HG02678 (cell line): ENCODE measurements around the gene CPSF7.
"Not testable (repeated sequence)": the region's sequence is repeated elsewhere in the genome, so short reads cannot be mapped to it uniquely, and the experiment has no call there.

Experiments used
- ATAC-seq: cut with Tn5 transposase; IDR thresholded peaks from one replicate; pipeline ENCODE4 v1.9.1; 2021; ENCODE audit warnings: mild to moderate bottlenecking, moderate library complexity; ENCODE audit not compliant: unreplicated experiment

Gene CPSF7

DNA sequence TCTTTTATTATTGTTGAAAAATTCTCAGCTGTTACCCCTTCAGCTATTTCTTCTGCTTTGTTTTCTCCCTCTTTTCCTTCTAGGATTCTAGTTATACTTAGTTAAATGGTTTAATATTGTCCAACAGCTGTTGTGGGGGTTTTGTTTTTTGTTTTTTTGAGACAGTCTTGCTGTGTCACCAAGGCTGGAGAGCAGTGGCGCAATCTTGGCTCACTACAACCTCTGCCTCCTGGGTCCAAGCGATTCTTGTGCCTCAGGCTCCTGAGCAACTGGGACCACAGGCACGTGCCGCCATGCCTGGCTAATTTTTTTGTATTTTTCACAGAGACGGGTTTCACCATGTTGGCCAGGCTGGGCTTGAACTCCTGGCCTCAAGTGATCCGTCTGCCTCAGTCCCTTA lies 12.8 kb upstream of the CPSF7 start:
- ATAC-seq = no peak

GRCh38 chr11:61439615-61440014 lies 9.8 kb upstream of the CPSF7 start:
- no peak for ATAC-seq

DNA sequence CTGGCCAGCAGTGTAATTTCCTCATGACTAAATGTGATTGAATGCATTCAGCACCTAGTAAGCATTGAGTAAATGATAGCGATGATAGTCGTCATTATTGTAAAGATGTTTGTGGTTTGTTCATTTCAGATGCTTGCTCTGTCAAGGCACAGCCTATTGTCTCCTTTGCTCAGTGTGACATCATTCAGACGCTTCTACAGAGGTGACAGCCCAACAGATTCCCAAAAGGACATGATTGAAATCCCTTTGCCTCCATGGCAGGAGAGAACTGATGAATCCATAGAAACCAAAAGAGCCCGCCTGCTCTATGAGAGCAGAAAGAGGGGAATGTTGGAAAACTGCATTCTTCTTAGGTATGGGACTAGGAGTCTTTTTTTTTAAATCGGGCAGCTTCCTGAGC lies 7.7 kb upstream of the CPSF7 start:
- no peak for ATAC-seq

DNA sequence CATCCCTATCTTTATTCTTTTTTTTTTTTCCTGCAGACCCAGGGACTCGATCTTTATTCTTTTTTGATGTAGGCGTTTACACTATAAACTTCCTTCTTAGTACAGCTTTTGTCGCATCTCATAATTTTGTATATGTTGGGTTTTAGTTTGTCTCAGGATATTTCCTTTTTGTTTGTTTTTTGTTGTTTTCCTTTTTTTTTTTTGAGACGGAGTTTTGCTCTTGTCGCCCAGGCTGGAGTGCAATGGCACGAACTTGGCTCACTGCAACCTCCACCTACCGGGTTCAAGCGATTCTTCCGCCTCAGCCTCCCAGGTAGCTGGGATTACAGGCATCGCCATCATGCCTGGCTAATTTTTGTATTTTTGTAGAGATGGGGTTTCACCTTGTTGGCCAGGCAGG lies 1.1 kb upstream of the CPSF7 start:
- not testable (repeated sequence) for ATAC-seq

DNA sequence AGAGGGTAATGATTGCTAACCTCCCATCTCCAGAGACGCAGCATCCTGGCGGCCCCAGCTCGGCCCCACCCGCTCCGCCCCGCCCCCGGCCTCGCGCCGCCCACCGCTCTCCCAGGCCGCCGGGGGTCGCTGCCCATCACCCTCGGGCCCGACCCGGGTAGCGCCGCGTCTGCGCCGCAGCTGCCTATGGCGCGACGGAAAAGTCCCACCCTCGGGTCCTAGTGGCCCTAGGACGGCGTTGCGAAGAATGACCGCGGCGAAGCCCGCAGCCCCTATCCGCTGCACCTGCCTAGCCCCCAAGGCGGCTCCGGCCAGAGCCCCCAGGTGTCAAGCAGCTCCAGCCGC lies 457 bp downstream of the CPSF7 start:
- peak; percentile 56 for ATAC-seq

DNA sequence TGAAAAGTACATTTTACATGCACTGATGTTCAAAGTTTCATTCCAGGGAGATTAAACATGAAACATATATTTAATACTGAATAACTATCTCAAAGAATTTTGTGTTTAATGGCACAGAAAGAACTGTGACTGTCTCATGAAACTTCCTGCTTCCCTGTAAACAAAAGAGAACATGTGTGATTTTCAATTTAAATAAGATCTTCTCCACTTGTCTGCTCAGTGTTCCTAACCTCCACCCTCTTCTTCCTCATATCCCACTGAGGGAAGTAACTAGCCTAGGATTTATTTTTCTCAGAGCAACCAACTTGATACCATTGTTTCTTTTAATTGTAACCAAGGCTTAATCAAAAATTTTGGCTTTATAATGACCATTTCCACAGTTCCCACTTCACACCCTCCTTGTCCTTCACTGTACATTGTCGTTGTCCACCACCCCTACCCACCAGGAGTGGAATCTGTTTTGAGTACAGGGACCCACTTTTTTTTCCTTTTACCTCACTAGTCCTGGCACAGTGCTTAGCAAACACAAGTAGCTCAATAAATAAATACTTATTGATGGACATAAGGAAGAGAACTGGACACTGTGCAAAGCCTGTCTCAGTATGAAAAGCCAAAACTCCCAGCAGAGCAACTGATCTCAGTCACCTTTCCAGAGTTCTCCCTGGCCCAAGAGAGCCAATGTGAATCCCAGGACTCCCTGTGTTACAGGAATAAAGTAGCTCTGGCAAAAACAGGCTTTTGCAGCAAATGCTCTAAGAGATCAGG lies 4.2 kb downstream of the CPSF7 start:
- no peak for ATAC-seq

GRCh38 chr11:61422226-61422625 lies 7.5 kb downstream of the CPSF7 start:
- no peak for ATAC-seq

DNA sequence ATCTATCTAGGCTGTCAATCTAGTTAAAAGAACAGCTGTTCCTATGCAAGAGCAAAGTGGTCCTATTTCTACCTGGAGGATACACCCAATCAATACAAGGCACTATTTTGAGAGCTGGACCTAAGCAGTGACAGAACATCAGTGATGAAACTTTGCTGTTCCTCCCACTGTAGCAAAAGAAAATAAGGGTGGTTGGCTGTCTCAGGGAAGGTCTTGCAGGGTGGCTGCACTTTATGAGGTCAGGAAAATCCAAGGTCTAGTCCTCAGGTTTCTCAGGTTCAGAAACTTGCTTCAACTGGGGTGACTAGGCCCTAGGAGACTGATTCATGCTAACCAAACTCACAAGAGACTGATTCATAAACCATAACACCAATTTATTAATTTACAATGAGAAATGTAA lies 11.6 kb downstream of the CPSF7 start:
- ATAC-seq = no peak

DNA sequence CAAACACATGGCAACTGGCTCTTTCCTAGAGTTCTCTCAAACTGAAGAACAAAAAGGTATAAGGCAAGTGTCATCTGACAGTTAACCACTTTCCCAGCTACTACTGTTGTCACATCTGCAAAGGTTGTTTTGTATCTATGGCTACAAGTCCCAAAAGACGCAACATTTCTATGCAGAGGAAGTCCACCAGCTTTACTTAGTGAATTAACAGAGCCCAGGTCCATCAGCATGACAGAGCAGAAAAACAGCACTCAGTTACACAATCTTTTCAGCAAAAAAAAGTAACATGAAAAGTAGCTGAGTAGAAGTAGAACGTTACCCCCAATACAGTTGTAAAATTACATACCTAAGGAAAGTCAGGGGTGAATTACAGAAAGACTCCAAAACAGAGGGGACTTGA lies 12.1 kb downstream of the CPSF7 start:
- no peak for ATAC-seq

DNA sequence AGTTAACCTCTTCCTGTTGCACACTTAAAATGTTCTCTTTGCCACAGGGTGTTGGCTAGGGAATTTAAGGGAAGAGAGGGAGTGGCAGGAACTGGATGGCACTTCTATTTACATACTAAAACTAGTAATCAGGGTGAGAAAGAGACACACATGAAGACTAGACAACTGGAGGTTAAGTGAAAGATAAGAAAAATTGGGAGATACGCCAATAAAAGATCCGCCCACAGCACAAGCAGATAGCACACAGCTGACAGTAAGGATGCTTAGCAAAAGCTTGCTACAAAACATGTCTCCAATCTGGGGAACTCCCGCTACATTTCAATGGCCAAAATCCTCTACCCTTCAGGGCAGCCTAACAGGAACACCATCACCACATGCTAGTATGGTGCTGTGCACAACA lies 12.8 kb downstream of the CPSF7 start:
- ATAC-seq = no peak

- ATAC-seq = no peak
Observed at GRCh38 chr11:61415381-61415780, 14.4 kb downstream of the CPSF7 start.

GRCh38 chr11:61414547-61414946 lies 15.2 kb downstream of the CPSF7 start:
- ATAC-seq = no peak

- ATAC-seq = no peak
Observed at GRCh38 chr11:61413496-61413895, 16.3 kb downstream of the CPSF7 start.

- ATAC-seq = no peak
Observed at GRCh38 chr11:61411589-61411988, 18.2 kb downstream of the CPSF7 start.

GRCh38 chr11:61406991-61407728 lies 22.6 kb downstream of the CPSF7 start:
- no peak for ATAC-seq

- no peak for ATAC-seq
Observed at GRCh38 chr11:61406067-61406466, 23.7 kb downstream of the CPSF7 start.

DNA sequence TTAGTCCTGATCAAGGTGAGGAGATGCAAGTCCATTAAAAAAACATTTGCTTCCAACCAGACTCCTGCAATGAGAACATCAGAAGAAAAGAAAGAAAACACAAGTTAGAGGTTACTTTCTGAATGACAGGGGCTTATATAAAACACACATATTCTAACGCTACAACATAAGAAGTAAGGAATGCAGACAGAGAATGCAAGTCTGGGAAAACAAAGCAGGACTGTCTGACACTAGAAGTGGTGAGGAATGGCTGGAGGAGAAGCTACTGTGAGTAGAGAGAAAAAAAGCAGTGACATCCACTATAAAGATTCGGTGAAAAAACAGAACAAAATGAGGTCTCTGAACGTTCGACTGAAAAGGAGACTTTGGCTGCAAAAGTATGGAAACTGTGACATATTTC lies 25.1 kb downstream of the CPSF7 start:
- ATAC-seq = no peak

DNA sequence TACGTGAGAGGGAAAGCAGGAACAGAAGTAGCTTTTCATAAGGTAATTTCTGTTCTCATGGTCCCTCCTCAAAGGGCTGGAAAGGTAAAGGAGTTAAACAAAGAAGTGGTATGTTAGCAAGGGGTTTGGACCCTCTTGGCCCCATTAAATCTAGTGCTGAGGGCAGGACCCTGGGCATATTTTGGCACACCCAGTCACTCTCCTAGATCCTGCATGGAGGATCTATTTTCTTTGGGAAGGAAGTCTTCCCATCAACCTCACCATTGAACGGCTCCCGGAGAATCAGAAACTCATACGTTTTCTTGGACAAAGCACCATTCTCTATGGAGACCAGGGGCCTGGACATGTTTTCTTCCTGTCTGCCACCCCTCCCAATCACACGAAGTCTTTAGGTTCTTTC lies 25.7 kb downstream of the CPSF7 start:
- no peak for ATAC-seq

- no peak for ATAC-seq
Observed at GRCh38 chr11:61403658-61404057, 26.1 kb downstream of the CPSF7 start.

DNA sequence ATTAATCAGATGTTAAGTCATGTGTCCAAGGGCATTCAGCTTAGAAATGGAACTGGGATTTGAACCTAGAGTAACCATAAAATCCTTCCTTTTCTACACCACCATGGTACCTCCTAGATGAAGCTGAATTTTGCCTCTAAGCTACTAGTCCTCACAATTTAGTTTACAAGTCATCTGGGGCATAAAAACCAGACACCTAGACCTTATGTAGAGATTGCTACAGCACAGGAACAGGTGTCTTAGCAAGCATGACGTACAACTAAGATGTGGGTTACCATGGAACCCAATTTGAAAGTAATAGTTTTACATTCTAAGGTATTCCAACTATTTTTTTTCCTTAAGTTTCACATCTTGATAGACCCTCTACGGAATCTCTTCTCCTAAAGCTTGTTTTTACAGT lies 28.2 kb downstream of the CPSF7 start:
- no peak for ATAC-seq

DNA sequence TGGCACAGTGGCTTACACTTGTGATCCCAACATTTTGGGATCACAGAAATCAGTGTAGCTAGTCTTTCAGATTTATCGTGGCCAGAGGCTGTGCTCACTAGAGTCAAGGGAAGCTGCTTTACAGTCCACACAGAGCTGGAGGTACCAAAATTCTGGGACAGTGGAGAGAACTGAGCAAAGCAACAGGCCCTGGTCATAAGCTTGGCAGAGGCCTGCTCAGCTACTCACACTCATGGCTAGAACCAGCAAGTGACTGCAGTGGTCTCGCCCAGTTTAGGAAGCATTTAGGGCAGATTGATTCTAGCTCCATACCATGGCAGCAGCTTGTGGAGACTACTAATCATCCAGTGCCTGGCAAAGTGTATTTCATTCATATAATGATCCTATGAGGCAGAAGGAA lies 28.6 kb downstream of the CPSF7 start:
- ATAC-seq = no peak

DNA sequence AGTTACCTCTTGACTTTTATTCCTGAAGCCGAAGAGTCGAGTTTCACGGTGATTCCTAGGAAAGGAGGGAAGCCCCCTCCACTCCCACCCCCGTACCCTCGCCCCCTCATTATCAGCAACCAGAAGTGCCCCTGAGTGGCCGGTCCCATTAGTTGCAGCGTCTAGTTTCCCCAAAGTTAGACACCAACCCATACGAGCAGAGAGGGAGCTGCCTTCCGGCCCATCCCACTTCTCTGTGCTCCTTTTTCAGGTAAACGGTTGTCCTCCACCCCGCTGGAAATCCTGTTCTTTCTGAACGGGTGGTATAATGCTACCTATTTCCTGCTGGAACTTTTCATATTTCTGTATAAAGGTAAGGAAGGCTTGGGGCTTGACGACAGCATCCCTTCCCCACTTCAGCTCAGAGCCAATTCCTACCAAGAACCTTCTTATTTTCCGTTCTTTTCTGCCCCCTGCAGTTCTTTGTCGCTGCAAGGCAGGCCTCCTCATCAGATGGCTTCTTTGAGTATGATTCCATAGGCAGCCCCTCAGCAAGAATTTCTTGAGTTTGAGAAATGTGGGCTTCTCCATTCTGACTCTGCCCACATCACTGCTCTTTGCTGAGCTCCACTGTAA lies 36.7 kb downstream of the CPSF7 start:
- ATAC-seq = no peak
